Measurements from ENCODE around the gene PTPRM. TPM values are rescaled to one million over a fixed set of nuclear protein-coding genes. Genes with fewer than 3 reads are reported as not detected.

Gene PTPRM
- polyA plus RNA-seq, 4 donors: 82.9 to 104 (median 97.8) TPM

- DNase-seq (ENCODE audit: low read depth in 4 of 4, low spot score in 3 of 4): no peak
Measured at GRCh38 chr18:7974200-7974874, 407.2 kb downstream of the PTPRM start.

DNA sequence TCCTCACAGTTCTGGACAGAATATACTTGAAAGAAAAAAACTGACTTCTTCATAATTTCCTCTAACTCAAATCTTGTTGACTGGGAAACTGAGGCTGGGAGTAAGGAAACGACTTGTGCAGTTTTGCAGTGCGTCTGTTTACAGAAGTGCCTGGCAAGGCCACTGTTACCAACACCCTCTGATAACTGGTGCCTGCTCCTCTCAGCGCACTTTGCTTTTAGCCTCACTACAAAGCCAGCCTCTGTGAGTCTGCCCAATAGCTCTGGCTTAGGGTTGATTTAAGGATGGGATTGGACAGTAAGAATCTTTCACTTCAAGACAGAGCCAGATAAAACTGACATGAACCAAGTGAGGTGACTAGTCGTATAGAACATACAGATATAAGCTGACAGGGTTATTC, 410.8 kb downstream of the PTPRM start:
- DNase-seq (ENCODE audit: low read depth in 4 of 4, low spot score in 3 of 4): no peak

DNA sequence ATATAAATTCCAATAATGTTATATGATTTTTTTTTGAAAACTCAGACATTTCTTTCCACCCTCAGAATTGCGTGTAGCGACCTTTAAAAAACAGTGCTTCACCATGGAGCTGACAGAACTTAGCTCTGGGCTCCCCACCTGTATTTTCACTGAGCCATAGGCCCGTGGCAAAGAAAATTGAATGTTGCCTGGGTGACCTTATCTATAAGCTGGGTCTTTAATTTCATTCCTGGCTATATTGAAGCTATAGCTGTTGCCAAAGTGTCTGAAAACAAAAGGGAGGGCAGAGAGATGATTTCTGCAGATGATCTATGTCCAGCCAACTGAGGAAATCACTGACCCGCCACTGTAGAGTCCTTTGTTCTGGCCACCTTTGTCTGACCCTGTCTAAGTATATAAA, 411.7 kb downstream of the PTPRM start:
- no peak for DNase-seq (ENCODE audit: low read depth in 4 of 4, low spot score in 3 of 4)

GRCh38 chr18:7979714-7980113, 412.6 kb downstream of the PTPRM start:
- DNase-seq (ENCODE audit: low read depth in 4 of 4, low spot score in 3 of 4): no peak

DNA sequence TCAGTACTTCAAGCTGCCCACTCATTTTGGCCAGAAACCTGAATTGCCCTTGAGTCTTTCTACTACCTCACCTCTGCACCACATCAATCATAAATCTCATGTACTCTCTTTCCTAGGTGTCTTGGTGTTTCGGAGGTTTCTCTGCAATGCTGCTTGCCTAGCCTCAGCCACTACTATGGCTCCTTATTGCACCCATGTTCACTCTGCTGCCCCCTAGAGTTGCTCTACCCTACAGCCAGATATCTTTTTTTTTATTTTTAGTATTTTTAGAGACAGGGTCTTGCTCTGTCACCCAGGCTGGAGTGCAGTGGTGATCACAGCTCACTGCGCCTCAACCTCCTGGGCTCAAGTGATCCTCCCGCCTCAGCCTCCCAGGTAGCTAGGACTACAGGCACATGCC, 413.0 kb downstream of the PTPRM start:
- DNase-seq (ENCODE audit: low read depth in 4 of 4, low spot score in 3 of 4): no peak

GRCh38 chr18:7980656-7981055, 413.5 kb downstream of the PTPRM start:
- DNase-seq (ENCODE audit: low read depth in 4 of 4, low spot score in 3 of 4): peak in 1 of 4 donors; percentile 38

- no peak for DNase-seq (ENCODE audit: low read depth in 4 of 4, low spot score in 3 of 4)
Measured at GRCh38 chr18:7982216-7982615, 415.1 kb downstream of the PTPRM start.

GRCh38 chr18:7987284-7987976, 420.3 kb downstream of the PTPRM start:
- no peak for DNase-seq (ENCODE audit: low read depth in 4 of 4, low spot score in 3 of 4)

DNA sequence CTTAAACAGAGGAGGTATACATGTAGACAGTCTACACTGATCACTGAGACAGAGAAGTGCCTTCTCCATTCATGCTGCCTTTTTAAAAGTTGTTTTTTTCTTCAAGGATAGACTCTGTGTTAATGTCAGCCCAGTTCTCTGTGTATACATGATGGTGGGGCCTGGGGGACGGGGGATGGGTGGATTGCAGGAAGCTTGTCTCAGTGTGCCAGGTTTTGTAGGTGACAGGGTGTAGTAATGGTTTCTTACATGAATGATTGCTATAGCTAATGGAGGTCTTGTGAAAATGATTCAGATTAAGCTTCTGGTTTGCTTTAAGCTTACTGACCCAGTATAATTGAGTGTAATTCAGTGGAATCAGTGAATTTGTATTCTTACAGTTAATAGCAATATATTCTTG, 423.6 kb downstream of the PTPRM start:
- no peak for DNase-seq (ENCODE audit: low read depth in 4 of 4, low spot score in 3 of 4)

GRCh38 chr18:8001711-8002301, 434.7 kb downstream of the PTPRM start:
- no peak for DNase-seq (ENCODE audit: low read depth in 4 of 4, low spot score in 3 of 4)

GRCh38 chr18:8003878-8004675, 437.0 kb downstream of the PTPRM start:
- no peak for DNase-seq (ENCODE audit: low read depth in 4 of 4, low spot score in 3 of 4)

GRCh38 chr18:8004792-8005191, 437.7 kb downstream of the PTPRM start:
- DNase-seq (ENCODE audit: low read depth in 4 of 4, low spot score in 3 of 4): no peak

DNA sequence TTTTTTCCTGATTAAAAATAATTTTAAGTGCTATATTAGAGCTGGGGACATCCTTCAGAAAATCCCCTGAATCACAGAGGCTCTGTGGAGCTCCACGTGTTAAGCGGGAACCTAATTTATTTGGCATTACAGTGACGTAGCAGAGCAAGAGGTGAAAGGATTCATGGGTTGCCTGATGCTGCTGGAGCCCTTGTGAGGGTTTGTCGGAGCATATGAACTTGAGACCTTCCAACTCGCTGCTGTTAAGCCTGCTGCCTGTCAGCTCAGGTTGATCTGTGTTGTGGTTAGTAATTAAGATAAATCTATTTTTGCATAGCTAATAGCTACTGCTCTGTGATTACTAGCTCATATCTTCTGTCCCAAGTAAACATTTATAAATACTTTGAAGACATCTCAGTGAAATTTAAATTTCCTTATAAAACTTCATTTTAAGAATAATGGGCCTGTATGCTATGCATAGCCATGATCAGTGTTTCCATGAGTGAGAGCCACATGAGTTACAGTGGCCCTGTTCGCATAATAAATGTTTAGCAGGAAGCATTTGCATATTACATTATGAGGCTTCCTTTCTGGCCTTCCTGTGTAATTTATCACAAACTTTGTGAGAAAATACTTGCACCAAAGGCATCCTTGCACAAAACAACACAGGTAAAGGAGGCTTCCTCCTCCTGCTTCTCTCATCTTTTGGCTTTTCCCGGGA, 438.9 kb downstream of the PTPRM start:
- DNase-seq (ENCODE audit: low read depth in 4 of 4, low spot score in 3 of 4): no peak

DNA sequence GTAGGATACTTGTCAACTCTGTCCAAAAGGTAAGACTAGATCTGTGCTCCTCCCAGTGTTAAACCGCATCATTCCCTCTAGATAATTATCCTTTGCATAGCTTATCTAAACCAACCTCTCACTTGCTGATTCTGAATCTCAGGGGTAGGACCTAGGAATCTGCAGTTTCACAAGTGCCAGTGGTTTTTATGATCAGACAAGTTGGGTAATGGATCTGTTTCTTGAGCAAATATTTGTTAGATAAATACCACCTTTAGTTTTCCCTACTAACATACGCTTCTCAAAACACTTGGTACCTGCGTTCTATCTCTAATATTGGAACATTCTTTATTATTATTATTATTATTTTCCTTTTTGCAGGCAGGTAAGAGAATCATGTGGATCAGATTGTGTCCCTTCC, 439.9 kb downstream of the PTPRM start:
- DNase-seq (ENCODE audit: low read depth in 4 of 4, low spot score in 3 of 4): no peak

GRCh38 chr18:8008033-8008432, 440.9 kb downstream of the PTPRM start:
- DNase-seq (ENCODE audit: low read depth in 4 of 4, low spot score in 3 of 4): no peak

GRCh38 chr18:8011361-8011760, 444.2 kb downstream of the PTPRM start:
- no peak for DNase-seq (ENCODE audit: low read depth in 4 of 4, low spot score in 3 of 4)

DNA sequence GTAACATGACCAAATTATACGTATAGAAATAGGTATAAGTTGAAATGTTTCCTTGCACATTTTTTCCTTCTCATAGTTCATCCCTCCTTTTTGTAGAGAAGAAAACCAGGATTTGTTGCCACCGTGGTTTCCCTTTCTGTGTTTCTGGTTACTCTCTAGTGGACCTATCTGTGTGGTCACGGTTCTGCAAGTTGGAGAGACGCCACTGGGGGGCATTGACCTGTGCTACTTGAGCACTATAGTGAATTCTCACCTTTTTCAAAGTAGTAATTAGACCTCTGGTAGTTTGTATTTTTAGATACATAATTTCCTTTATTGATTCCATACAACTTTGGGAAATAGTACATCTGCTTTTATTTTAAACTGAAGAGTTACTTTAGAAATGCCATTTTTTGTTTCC, 444.8 kb downstream of the PTPRM start:
- no peak for DNase-seq (ENCODE audit: low read depth in 4 of 4, low spot score in 3 of 4)

DNA sequence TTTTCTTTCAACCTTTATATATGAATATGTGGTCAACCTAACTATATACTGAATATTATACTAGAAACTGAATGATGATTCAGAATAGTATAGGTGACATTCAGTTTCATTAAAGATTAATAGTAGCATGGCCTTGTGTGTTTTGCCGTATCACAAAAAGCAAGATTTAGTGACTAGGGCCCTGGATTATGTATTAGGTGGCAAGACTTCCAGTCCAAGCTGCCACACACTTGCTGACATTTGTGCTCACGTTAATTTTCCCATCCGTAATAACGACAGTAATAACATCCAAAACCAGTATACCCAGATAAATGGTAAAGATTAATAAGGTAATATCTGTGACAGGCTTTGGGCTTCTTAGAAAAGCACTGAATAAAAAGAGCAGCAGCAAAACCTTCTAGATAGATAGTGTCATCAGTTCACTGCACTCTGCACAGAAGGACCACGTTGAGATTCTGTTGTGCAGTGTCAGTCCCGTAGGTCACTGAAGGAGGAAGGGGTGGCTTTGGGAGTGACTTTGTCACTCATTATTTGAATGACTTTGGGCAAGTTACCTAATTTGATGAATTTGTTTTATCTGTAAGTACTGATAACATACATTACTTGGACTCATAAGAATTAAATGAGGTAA, 451.7 kb downstream of the PTPRM start:
- no peak for DNase-seq (ENCODE audit: low read depth in 4 of 4, low spot score in 3 of 4)

GRCh38 chr18:8019600-8019999, 452.5 kb downstream of the PTPRM start:
- no peak for DNase-seq (ENCODE audit: low read depth in 4 of 4, low spot score in 3 of 4)
